ELF-1 (cell line): ENCODE measurements around the gene ADIPOR2.

ENCODE experiments used
- DNase-seq: peaks from one replicate; pipeline ENCODE4 v3.0.0-alpha.2; 2016; ENCODE audit warnings: low read depth, low spot score

The ADIPOR2 gene

DNA sequence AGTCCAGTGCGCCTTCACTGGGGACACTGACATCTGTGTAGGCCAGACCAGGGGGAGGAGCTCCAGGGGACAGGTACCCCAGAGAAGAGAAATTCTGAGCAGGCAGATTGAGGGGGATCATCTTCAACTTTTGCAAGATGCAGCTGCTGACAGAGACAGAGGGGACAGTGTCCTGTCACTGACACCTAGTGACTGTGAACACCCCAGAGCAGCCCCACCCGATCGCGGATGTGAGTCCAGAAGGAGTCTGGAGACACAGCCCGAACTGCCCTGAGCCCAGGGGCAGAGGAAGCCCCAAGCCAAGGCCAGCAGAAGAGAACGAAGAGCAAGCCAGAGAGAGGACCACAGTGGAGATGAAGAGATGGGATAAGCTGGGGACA is 107.8 kb downstream of the ADIPOR2 start:
- no peak for DNase-seq

DNA sequence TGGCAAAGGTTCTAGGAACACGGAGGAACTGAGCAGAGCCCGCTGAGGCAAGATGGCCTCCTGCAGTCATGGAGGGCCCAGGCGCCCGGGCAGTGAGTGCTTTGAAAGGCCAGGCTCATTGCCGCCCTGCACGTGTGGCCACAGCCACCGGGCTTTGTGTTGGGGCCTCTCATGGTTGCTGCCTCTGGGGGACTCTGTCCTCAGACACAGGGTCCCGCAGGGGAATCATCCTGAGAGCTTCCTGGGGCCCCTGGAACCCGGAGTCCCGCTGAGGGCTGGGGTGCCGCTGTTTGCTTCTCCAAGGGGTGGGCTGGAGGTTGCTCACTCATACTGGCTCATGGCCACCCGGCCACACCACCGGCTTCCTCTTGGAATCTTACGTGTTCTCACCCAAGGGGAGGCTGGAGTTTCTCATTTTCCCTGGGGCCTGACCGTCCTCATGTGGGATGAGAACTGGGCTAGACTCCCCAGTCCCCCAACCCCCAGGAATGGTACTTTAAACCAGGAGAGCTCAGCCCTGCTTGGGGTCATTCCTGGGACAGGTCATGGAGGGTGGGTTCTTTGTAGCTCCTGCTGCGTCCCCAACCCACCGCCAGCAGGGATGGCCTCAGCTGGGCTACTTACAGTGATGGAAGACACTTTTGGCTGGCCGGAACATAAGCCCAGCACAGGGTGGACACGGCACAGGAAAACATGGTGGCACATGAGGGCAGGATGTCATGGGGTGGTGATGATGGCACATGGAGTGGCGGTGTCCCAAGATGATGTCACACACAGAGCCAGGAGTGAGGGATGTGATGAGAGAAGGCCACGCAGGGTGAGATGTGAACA is 108.4 kb downstream of the ADIPOR2 start:
- DNase-seq: no peak

- DNase-seq: no peak
Measured at GRCh38 chr12:1799882-1800400, 109.1 kb downstream of the ADIPOR2 start.

GRCh38 chr12:1800401-1801302 is 109.8 kb downstream of the ADIPOR2 start:
- DNase-seq: peak; percentile 79

- DNase-seq: no peak
Measured at GRCh38 chr12:1801303-1801975, 110.6 kb downstream of the ADIPOR2 start.

DNA sequence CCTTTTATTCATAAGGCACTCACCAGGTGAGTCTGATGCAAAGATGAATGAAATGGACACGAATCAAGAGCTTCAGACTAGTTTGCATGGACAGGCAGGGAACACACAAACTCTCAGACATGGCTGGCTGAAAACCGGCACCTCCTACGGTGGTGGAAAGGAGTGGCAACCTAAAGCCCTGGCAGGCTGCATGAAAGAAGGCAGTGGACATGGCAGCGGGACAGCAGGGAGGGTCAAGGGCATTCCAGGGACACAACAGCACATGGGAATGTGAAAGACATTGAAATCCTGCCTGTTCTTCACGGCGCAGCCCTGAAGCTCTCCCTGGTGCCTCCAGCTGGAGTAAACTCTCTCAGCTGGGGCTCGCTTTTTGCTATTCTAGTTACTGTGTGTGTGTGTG is 112.9 kb downstream of the ADIPOR2 start:
- no peak for DNase-seq

- peak; percentile 89 for DNase-seq
Measured at GRCh38 chr12:1804545-1805332, 113.9 kb downstream of the ADIPOR2 start.

- no peak for DNase-seq
Measured at GRCh38 chr12:1805441-1806081, 114.7 kb downstream of the ADIPOR2 start.

- DNase-seq: no peak
Measured at GRCh38 chr12:1806301-1807086, 115.6 kb downstream of the ADIPOR2 start.

- DNase-seq: no peak
Measured at GRCh38 chr12:1807087-1807860, 116.4 kb downstream of the ADIPOR2 start.

GRCh38 chr12:1808036-1808797 is 117.3 kb downstream of the ADIPOR2 start:
- no peak for DNase-seq

GRCh38 chr12:1808798-1809480 is 118.1 kb downstream of the ADIPOR2 start:
- DNase-seq: no peak

GRCh38 chr12:1809591-1810190 is 118.8 kb downstream of the ADIPOR2 start:
- no peak for DNase-seq

GRCh38 chr12:1810201-1810930 is 119.5 kb downstream of the ADIPOR2 start:
- DNase-seq: no peak

- no peak for DNase-seq
Measured at GRCh38 chr12:1810931-1811280, 120.0 kb downstream of the ADIPOR2 start.

GRCh38 chr12:1811281-1811947 is 120.5 kb downstream of the ADIPOR2 start:
- no peak for DNase-seq
